T-helper 1 cell treated with Interleukin-12 subunit alpha and Interleukin-12 subunit beta and Interleukin-4 antibody, amounts not matched to agents 30 μg/mL and 1 μg/mL, for 36 hours (primary cell): ENCODE measurements around the gene JPT2.
"Not testable (repeated sequence)": the region's sequence is repeated elsewhere in the genome, so short reads cannot be mapped to it uniquely, and the experiment has no call there.

Source experiments
- H3K27ac Mint-ChIP-seq: one replicate; pipeline ENCODE4 v1.8.0; 2021; ENCODE audit warnings: mild to moderate bottlenecking, mixed read lengths
- H3K27me3 Mint-ChIP-seq: one replicate; pipeline ENCODE4 v1.8.0; 2021; ENCODE audit warnings: low read depth, mixed read lengths
- H3K36me3 Mint-ChIP-seq: one replicate; pipeline ENCODE4 v1.8.0; 2021; ENCODE audit warnings: low read depth, mixed read lengths
- H3K4me1 Mint-ChIP-seq: one replicate; pipeline ENCODE4 v1.8.0; 2021; ENCODE audit warnings: low read depth, mixed read lengths
- H3K4me3 Mint-ChIP-seq: one replicate; pipeline ENCODE4 v1.8.0; 2021; ENCODE audit warnings: mild to moderate bottlenecking, moderate library complexity, mixed read lengths
- H3K9me3 Mint-ChIP-seq: one replicate; pipeline ENCODE4 v1.8.0; 2021; ENCODE audit warnings: mixed read lengths

Gene JPT2

GRCh38 chr16:1700246-1700645, 22.2 kb downstream of the JPT2 start:
- H3K4me1 Mint-ChIP-seq = peaks cover 10% of the 10 kb centered on the region
- no peaks in the 10 kb centered on the region for H3K9me3 Mint-ChIP-seq
- no peak overlapping the region for H3K4me3 Mint-ChIP-seq
- H3K36me3 Mint-ChIP-seq = peaks cover 26% of the 10 kb centered on the region
- no peak overlapping the region for H3K27ac Mint-ChIP-seq
- no peaks in the 10 kb centered on the region for H3K27me3 Mint-ChIP-seq

- Mint-ChIP-seq H3K27ac (no peak overlapping the region), H3K27me3 (no peaks in the 10 kb centered on the region), H3K36me3 (peaks cover 25% of the 10 kb centered on the region), H3K4me1 (peaks cover 14% of the 10 kb centered on the region), H3K9me3 (no peaks in the 10 kb centered on the region), H3K4me3 (no peak overlapping the region)
Observed at GRCh38 chr16:1701216-1701878, 23.3 kb downstream of the JPT2 start.

GRCh38 chr16:1705324-1705687, 27.2 kb downstream of the JPT2 start:
- Mint-ChIP-seq H3K4me3 (peak overlapping the region; percentile 100), H3K27ac (peak overlapping the region; percentile 100), H3K36me3 (peaks cover 11% of the 10 kb centered on the region), H3K4me1 (peaks cover 31% of the 10 kb centered on the region)
- H3K9me3 Mint-ChIP-seq, H3K27me3 Mint-ChIP-seq: not testable (repeated sequence)

- H3K9me3 Mint-ChIP-seq = no peaks in the 10 kb centered on the region
Observed at GRCh38 chr16:1705688-1706385, 27.8 kb downstream of the JPT2 start, which contains the start of gene MAPK8IP3. MAPK8IP3 (plus strand) TSS chr16:1706195; CDS start chr16:1706340, 145 bp downstream.

GRCh38 chr16:1706386-1707192, 28.5 kb downstream of the JPT2 start:
- Mint-ChIP-seq H3K4me1 (peaks cover 31% of the 10 kb centered on the region), H3K9me3 (no peaks in the 10 kb centered on the region), H3K36me3 (peaks cover 8% of the 10 kb centered on the region), H3K4me3 (peak overlapping the region; percentile 88), H3K27ac (peak overlapping the region; percentile 87), H3K27me3 (no peaks in the 10 kb centered on the region)

More at GRCh38 chr16:1705688-1706385, 27.8 kb downstream of the JPT2 start, which contains the start of gene MAPK8IP3:
- Mint-ChIP-seq H3K4me1 (peaks cover 31% of the 10 kb centered on the region), H3K27ac (peak within 1 kb of the TSS; percentile 100), H3K36me3 (peaks cover 11% of the 10 kb centered on the region), H3K27me3 (no peaks in the 10 kb centered on the region), H3K4me3 (peak within 1 kb of the TSS; percentile 100)

- Mint-ChIP-seq H3K9me3 (no peaks in the 10 kb centered on the region), H3K4me1 (peaks cover 29% of the 10 kb centered on the region), H3K4me3 (peak overlapping the region; percentile 85), H3K36me3 (peaks cover 5% of the 10 kb centered on the region), H3K27ac (peak overlapping the region; percentile 87), H3K27me3 (no peaks in the 10 kb centered on the region)
Observed at GRCh38 chr16:1707193-1707790, 29.2 kb downstream of the JPT2 start.

- Mint-ChIP-seq H3K9me3 (no peaks in the 10 kb centered on the region), H3K4me3 (peak overlapping the region; percentile 85), H3K27me3 (no peaks in the 10 kb centered on the region), H3K4me1 (peaks cover 29% of the 10 kb centered on the region), H3K27ac (peak overlapping the region; percentile 49), H3K36me3 (peaks cover 2% of the 10 kb centered on the region)
Observed at GRCh38 chr16:1708083-1708767, 30.1 kb downstream of the JPT2 start.

GRCh38 chr16:1708768-1709180, 30.7 kb downstream of the JPT2 start:
- H3K4me3 Mint-ChIP-seq = no peak overlapping the region
- no peaks in the 10 kb centered on the region for H3K9me3 Mint-ChIP-seq
- H3K27me3 Mint-ChIP-seq = no peaks in the 10 kb centered on the region
- H3K4me1 Mint-ChIP-seq = peaks cover 29% of the 10 kb centered on the region
- peaks cover 2% of the 10 kb centered on the region for H3K36me3 Mint-ChIP-seq
- no peak overlapping the region for H3K27ac Mint-ChIP-seq

GRCh38 chr16:1709356-1709755, 31.3 kb downstream of the JPT2 start:
- Mint-ChIP-seq H3K4me3 (no peak overlapping the region), H3K9me3 (no peaks in the 10 kb centered on the region), H3K36me3 (peaks cover 2% of the 10 kb centered on the region), H3K27ac (no peak overlapping the region), H3K27me3 (no peaks in the 10 kb centered on the region), H3K4me1 (peaks cover 27% of the 10 kb centered on the region)

GRCh38 chr16:1710811-1711507, 32.9 kb downstream of the JPT2 start:
- no peaks in the 10 kb centered on the region for H3K27me3 Mint-ChIP-seq
- no peaks in the 10 kb centered on the region for H3K9me3 Mint-ChIP-seq
- no peak overlapping the region for H3K27ac Mint-ChIP-seq
- no peak overlapping the region for H3K4me3 Mint-ChIP-seq
- peaks cover 17% of the 10 kb centered on the region for H3K4me1 Mint-ChIP-seq
- H3K36me3 Mint-ChIP-seq = peaks cover 2% of the 10 kb centered on the region

- Mint-ChIP-seq H3K9me3 (no peaks in the 10 kb centered on the region), H3K27me3 (no peaks in the 10 kb centered on the region), H3K4me1 (peaks cover 7% of the 10 kb centered on the region), H3K4me3 (no peak overlapping the region), H3K27ac (no peak overlapping the region), H3K36me3 (no peaks in the 10 kb centered on the region)
Observed at GRCh38 chr16:1712791-1713261, 34.7 kb downstream of the JPT2 start.

GRCh38 chr16:1713331-1713730, 35.3 kb downstream of the JPT2 start:
- no peak overlapping the region for H3K27ac Mint-ChIP-seq
- no peaks in the 10 kb centered on the region for H3K27me3 Mint-ChIP-seq
- peaks cover 5% of the 10 kb centered on the region for H3K4me1 Mint-ChIP-seq
- no peaks in the 10 kb centered on the region for H3K36me3 Mint-ChIP-seq
- no peak overlapping the region for H3K4me3 Mint-ChIP-seq
- H3K9me3 Mint-ChIP-seq = no peaks in the 10 kb centered on the region

- peaks cover 1% of the 10 kb centered on the region for H3K4me1 Mint-ChIP-seq
- no peaks in the 10 kb centered on the region for H3K27me3 Mint-ChIP-seq
- no peaks in the 10 kb centered on the region for H3K36me3 Mint-ChIP-seq
- H3K4me3 Mint-ChIP-seq = no peak overlapping the region
- H3K9me3 Mint-ChIP-seq = no peaks in the 10 kb centered on the region
- no peak overlapping the region for H3K27ac Mint-ChIP-seq
Observed at GRCh38 chr16:1713933-1714332, 35.9 kb downstream of the JPT2 start.
